HCT116 (cell line): ENCODE data around the gene FGD5. TPM values are rescaled to one million over a fixed set of nuclear protein-coding genes. Genes with fewer than 3 reads are reported as not detected.

Experiments
- ATAC-seq: fragments of 200-7000 bp; cut with Tn5 transposase; 2 replicates; pipeline ENCODE4 v1.9.1; 2020; ENCODE audit warnings: mild to moderate bottlenecking, moderate library complexity
- BruUV-seq: library from RNA; stranded (reverse); fragments of 400-500 nt; replicated peaks from 2 replicates; lab custom pipeline; 2021; lab: Mats Ljungman, UMichigan
- CTCF ChIA-PET: fragments of 300-600 bp; sonication (Branson Sonifier 250); formaldehyde crosslinking; loops from one replicate; lab custom pipeline; 2021; ENCODE audit warnings: antibody characterized with exemption; lab: Charles Lee
- POLR2A ChIA-PET: fragments of 300-600, 350-600 bp; sonication (Branson Sonifier 250); formaldehyde crosslinking; loops from one replicate; lab custom pipeline; 2021; ENCODE audit warnings: antibody characterized with exemption; lab: Charles Lee
- RAD21 ChIA-PET, 2 experiments: fragments of 300-600 bp; sonication (Branson Sonifier 250); formaldehyde crosslinking; loops; one replicate each; lab custom pipeline; 2023; ENCODE audit warnings: low total read pairs in 2 of 2; ENCODE audit not compliant: uncharacterized antibody in 2 of 2, unreplicated experiment in 2 of 2, low non-redundant PET in 1 of 2; lab: Charles Lee
- DNase-seq: peaks from one replicate; pipeline ENCODE4 v3.0.0-alpha.2; 2010; ENCODE audit warnings: low read depth, low spot score
- H2AFZ ChIP-seq: fragments of 200-600 bp; shearing (Covaris generic), sonication (generic); 2 replicates; pipeline ENCODE4 v1.6.1; 2017; ENCODE audit warnings: low read depth, mixed run types, mixed read lengths, antibody characterized with exemption, low read length; ENCODE audit not compliant: poor library complexity, severe bottlenecking
- H3K27ac ChIP-seq: 2 replicates; pipeline ENCODE4 v1.5.1; 2012; ENCODE audit warnings: low read depth, low read length
- H3K27me3 ChIP-seq: fragments of 200-600 bp; sonication (generic); 2 replicates; pipeline ENCODE4 v1.6.1; 2016; ENCODE audit warnings: mixed run types, low read length, mixed read lengths; ENCODE audit not compliant: insufficient read depth
- H3K36me3 ChIP-seq, 2 experiments: fragments of 200-500 bp in 1 of 2; fragments of 200-600 bp in 1 of 2; sonication (Bioruptor generic) in 1 of 2; sonication (generic) in 1 of 2; 2 replicates each; pipeline versions ENCODE4 v1.5.1 to v1.6.1; 2014 to 2016; ENCODE audit warnings: low read length in 2 of 2, inconsistent platforms in 1 of 2, mixed read lengths in 1 of 2, mixed run types in 1 of 2; ENCODE audit not compliant: insufficient read depth in 2 of 2, control insufficient read depth in 1 of 2
- H3K4me1 ChIP-seq, 2 experiments: fragments of 200-600 bp in 1 of 2; sonication (generic) in 1 of 2; 2 replicates each; pipeline versions ENCODE4 v1.5.1 to v1.6.1; 2012 to 2017; ENCODE audit warnings: low read length in 2 of 2, inconsistent platforms in 1 of 2, mild to moderate bottlenecking in 1 of 2, mixed read lengths in 1 of 2, mixed run types in 1 of 2, moderate library complexity in 1 of 2; ENCODE audit not compliant: insufficient read depth in 2 of 2, control insufficient read depth in 1 of 2
- H3K4me2 ChIP-seq: fragments of 200-600 bp; sonication (generic); 2 replicates; pipeline ENCODE4 v1.6.1; 2017; ENCODE audit warnings: mixed run types, low read length, mixed read lengths
- H3K4me3 ChIP-seq, 2 experiments: fragments of 200-600 bp in 1 of 2; sonication (generic) in 1 of 2; replicated peaks in 1 of 2; 2 replicates each; pipeline ENCODE4 v1.5.1; 2011 to 2016; ENCODE audit warnings: low read length in 2 of 2, control low read depth in 1 of 2, low read depth in 1 of 2, mild to moderate bottlenecking in 1 of 2, mixed read lengths in 1 of 2, mixed run types in 1 of 2
- H3K79me2 ChIP-seq: fragments of 200-600 bp; sonication (generic); 2 replicates; pipeline ENCODE4 v1.6.1; 2017; ENCODE audit warnings: mild to moderate bottlenecking, mixed run types, low read length, moderate library complexity, mixed read lengths; ENCODE audit not compliant: insufficient read depth
- H3K9ac ChIP-seq: fragments of 200-600 bp; sonication (generic); 2 replicates; pipeline ENCODE4 v1.6.1; 2016; ENCODE audit warnings: low read length, mixed read lengths
- H3K9me2 ChIP-seq: fragments of 200-600 bp; sonication (generic), shearing (Covaris generic); 2 replicates; pipeline ENCODE4 v1.6.1; 2017; ENCODE audit warnings: mixed run types, mild to moderate bottlenecking, moderate library complexity; ENCODE audit not compliant: insufficient read depth
- H3K9me3 ChIP-seq, 2 experiments: fragments of 200-500 bp in 1 of 2; fragments of 200-600 bp in 1 of 2; sonication (Bioruptor generic) in 1 of 2; sonication (generic) in 1 of 2; 2 replicates each; pipeline ENCODE4 v1.6.1; 2014 to 2017; ENCODE audit warnings: low read length in 2 of 2, mixed read lengths in 2 of 2, inconsistent platforms in 1 of 2, low read depth in 1 of 2, mild to moderate bottlenecking in 1 of 2, mixed run types in 1 of 2, moderate library complexity in 1 of 2; ENCODE audit not compliant: control insufficient read depth in 1 of 2, insufficient read depth in 1 of 2
- H4K20me1 ChIP-seq: fragments of 200-600 bp; sonication (generic), shearing (Covaris generic); 2 replicates; pipeline ENCODE4 v1.6.1; 2017; ENCODE audit warnings: mixed run types, mild to moderate bottlenecking, moderate library complexity; ENCODE audit not compliant: insufficient read depth
- CBX3 ChIP-seq: IDR thresholded peaks from 2 replicates; pipeline ENCODE4 v1.6.1; 2012; ENCODE audit warnings: low read depth
- CEBPB ChIP-seq: IDR thresholded peaks from 2 replicates; pipeline ENCODE4 v1.6.1; 2012; ENCODE audit warnings: low read depth
- EGR1 ChIP-seq: IDR thresholded peaks from 2 replicates; pipeline ENCODE4 v1.6.1; 2012; ENCODE audit warnings: low read depth
- ELF1 ChIP-seq: IDR thresholded peaks from 2 replicates; pipeline ENCODE4 v1.6.1; 2012; ENCODE audit warnings: low read depth, borderline replicate concordance
- EZH2 ChIP-seq: fragments of 200-600 bp; sonication (generic); IDR thresholded peaks from 2 replicates; pipeline ENCODE4 v1.6.1; 2017; ENCODE audit warnings: antibody characterized with exemption, mixed run types
- EZH2phosphoT487 ChIP-seq: fragments of 200-600 bp; IDR thresholded peaks from 2 replicates; pipeline ENCODE4 v1.6.1; 2018; ENCODE audit warnings: antibody characterized with exemption, borderline replicate concordance
- MAX ChIP-seq: IDR thresholded peaks from 2 replicates; pipeline ENCODE4 v1.6.1; 2012
- POLR2A ChIP-seq: IDR thresholded peaks from 2 replicates; pipeline ENCODE4 v1.7.0; 2011; ENCODE audit warnings: borderline replicate concordance; ENCODE audit not compliant: insufficient read depth, insufficient read length; ENCODE audit errors: extremely low read depth
- POLR2AphosphoS5 ChIP-seq: IDR thresholded peaks from 2 replicates; pipeline ENCODE4 v1.6.1; 2011; ENCODE audit warnings: mild to moderate bottlenecking, low read depth, low read length, moderate library complexity
- RAD21 ChIP-seq: IDR thresholded peaks from 2 replicates; pipeline ENCODE4 v1.6.1; 2012; ENCODE audit warnings: low read depth, mild to moderate bottlenecking
- REST ChIP-seq: IDR thresholded peaks from 2 replicates; pipeline ENCODE4 v1.6.1; 2012; ENCODE audit warnings: low read depth
- SIN3A ChIP-seq: IDR thresholded peaks from 2 replicates; pipeline ENCODE4 v1.6.1; 2012; ENCODE audit warnings: low read depth
- SP1 ChIP-seq: IDR thresholded peaks from 2 replicates; pipeline ENCODE4 v1.6.1; 2012; ENCODE audit warnings: low read depth
- SRF ChIP-seq: IDR thresholded peaks from 2 replicates; pipeline ENCODE4 v1.6.1; 2012; ENCODE audit warnings: low read depth
- ZBTB33 ChIP-seq: IDR thresholded peaks from 2 replicates; pipeline ENCODE4 v1.6.1; 2011; ENCODE audit warnings: mild to moderate bottlenecking, low read length, moderate library complexity; ENCODE audit not compliant: insufficient replicate concordance; ENCODE audit errors: extremely low read depth
- ZFX ChIP-seq: fragments of 450-650 bp; IDR thresholded peaks from 2 replicates; pipeline ENCODE4 v1.6.1; 2017
- ZNF274 ChIP-seq: fragments of 200-500 bp; sonication (Bioruptor generic); IDR thresholded peaks from 2 replicates; pipeline ENCODE4 v1.6.1; 2014; ENCODE audit warnings: mild to moderate bottlenecking, low read depth, low read length, inconsistent platforms
- intact Hi-C: fragments of 100-400 bp; cut with micrococcal nuclease; formaldehyde crosslinking; loops from 2 replicates; pipeline ENCODE4 v1.10.0; 2022
- total RNA-seq: library from RNA; stranded (reverse); gene quantifications from one replicate; pipeline ENCODE4 v1.2.1, GENCODE V29; 2021; ENCODE audit not compliant: unreplicated experiment
- TF ChIP-seq, protein P1 (sequence below): IDR thresholded peaks from 2 replicates; pipeline ENCODE4 v1.6.1; 2012

Gene FGD5
- total RNA-seq, 1 experiment from 2014 or later, result 0.22 TPM

DNA sequence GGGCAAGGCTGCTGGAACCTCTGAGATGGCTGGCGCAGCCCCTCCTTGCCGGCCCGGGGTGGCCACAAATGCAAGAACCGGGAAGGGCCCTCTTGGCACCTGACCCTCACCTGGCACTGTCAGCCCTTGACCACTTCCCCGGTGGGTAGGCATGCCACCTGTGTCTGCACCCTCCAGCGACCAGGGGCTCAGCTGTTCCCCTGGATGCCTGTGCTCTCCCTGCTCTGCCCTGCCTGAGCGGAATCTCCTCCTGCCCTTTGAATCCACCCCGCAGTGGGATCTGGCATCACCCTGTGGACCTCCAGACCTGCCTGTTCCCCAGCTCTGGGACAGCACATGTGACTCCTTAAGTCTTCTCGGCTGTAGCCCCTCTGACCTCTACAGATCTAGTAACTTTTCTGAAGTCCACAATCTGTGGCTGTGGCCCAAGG lies 26.1 kb upstream of the FGD5 start:
- TF ChIP-seq ZNF274, result no peak
- TF ChIP-seq SIN3A, result no peak
- TF ChIP-seq EZH2, result no peak
- no peak for TF ChIP-seq MAX
- TF ChIP-seq EZH2phosphoT487, result no peak
- no peak for TF ChIP-seq CEBPB
- TF ChIP-seq, protein P1, sequence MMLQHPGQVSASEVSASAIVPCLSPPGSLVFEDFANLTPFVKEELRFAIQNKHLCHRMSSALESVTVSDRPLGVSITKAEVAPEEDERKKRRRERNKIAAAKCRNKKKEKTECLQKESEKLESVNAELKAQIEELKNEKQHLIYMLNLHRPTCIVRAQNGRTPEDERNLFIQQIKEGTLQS, result no peak
- no peak for TF ChIP-seq ELF1
- no peak for TF ChIP-seq ZFX
- TF ChIP-seq EGR1, result no peak
- TF ChIP-seq RAD21, result no peak
- TF ChIP-seq POLR2A, result no peak
- TF ChIP-seq REST, result no peak
- no peak for TF ChIP-seq CBX3
- TF ChIP-seq SP1, result no peak
- TF ChIP-seq POLR2AphosphoS5, result no peak
- TF ChIP-seq SRF, result no peak
- no peak for TF ChIP-seq ZBTB33
- Histone ChIP-seq H3K79me2 (no peaks in the 10 kb centered on the region), H3K27me3 (no peaks in the 10 kb centered on the region), H4K20me1 (no peaks in the 10 kb centered on the region), H3K27ac (no peak overlapping the region), H3K9me2 (no peaks in the 10 kb centered on the region), H3K36me3 (no peaks in the 10 kb centered on the region), H3K4me2 (no peak overlapping the region), H3K9ac (no peak overlapping the region), H3K9me3 (no peaks in the 10 kb centered on the region), H3K4me1 (peaks cover 0 to 8% of the 10 kb centered on the region in 2 experiments; a peak in 1 of 4 replicates), H3K4me3 (no peak overlapping the region), H2AFZ (no peak overlapping the region)
- intact Hi-C loops, result no loop called here
- DNase-seq, result no peak
- ChIA-PET RAD21 (interaction anchor here in 1 of 2 experiments (1.1 kb wide), 1 partner anchor 128 kb away, joined by 3 read pairs; no protein-coding TSS in a partner anchor), POLR2A (no interaction called here), CTCF (interaction anchor here (0.6 kb wide), 1 partner anchor 120 kb away, joined by 3 read pairs; no protein-coding TSS in a partner anchor)
- ATAC-seq, result no peak
- no TSS peak for BruUV-seq
